ENCODE results near the gene CEP350. TPM values are rescaled to one million over a fixed set of nuclear protein-coding genes. Genes with fewer than 3 reads are reported as not detected.
A peak's percentile ranks its signal among the peaks of the same experiment; 100 is the strongest.

CEP350 gene
- total and polyA plus RNA-seq, 2 of the 4 experiments (the other 2 are of a cell fraction): 5.0 to 36.4 TPM

DNA sequence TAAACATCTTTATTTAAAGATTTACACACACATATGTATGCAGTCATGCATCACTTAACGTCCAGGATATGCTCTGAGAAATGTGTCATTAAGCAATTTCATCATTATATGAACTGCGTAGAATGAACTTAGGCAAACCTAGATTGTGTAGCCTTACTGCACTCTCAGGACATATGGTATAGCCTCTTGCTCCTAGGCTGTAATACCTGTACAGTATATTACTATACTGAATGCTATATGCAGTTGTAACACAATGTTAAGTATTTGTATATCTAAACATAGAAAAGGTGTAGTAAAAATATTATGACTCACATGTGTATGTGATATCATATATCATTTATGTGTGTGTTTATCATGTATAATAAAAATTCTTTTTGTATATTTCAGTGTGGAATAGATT lies 126.9 kb downstream of the CEP350 start:
- H3K27me3 ChIP-seq (ENCODE audit: control insufficient read depth, insufficient read depth, low read length): no peaks in the 10 kb centered on the region
- H3K56ac ChIP-seq (ENCODE audit: extremely low read depth, insufficient read depth, low read length): no peak overlapping the region
- ATAC-seq (ENCODE audit: low read depth): no peak
- peaks cover 18% of the 10 kb centered on the region for H3K36me3 ChIP-seq (ENCODE audit: control insufficient read depth, insufficient read depth, low read length)
- H4K8ac ChIP-seq (ENCODE audit: low read depth in 2 of 2, low read length in 2 of 2): no peak overlapping the region
- intact Hi-C loops (cut with micrococcal nuclease): loop anchor here (5.0 kb wide), 1 partner anchor 76 kb away; no protein-coding TSS in a partner anchor
- H3K9ac ChIP-seq (ENCODE audit: low read depth, low read length): no peak overlapping the region
- H3K9me3 ChIP-seq (ENCODE audit: control insufficient read depth, insufficient read depth, low read length): no peaks in the 10 kb centered on the region
- H4K91ac ChIP-seq (ENCODE audit: insufficient read depth, low read depth, low read length): no peak overlapping the region
- H3K9me1 ChIP-seq (ENCODE audit: insufficient read depth, low read length): peaks cover 2% of the 10 kb centered on the region; the same call in 1 of the 2 replicates
- H3K23ac ChIP-seq (ENCODE audit: low read depth, low read length): no peak overlapping the region
- H2BK15ac ChIP-seq (ENCODE audit: low read depth, low read length): no peak overlapping the region
- H3K4me1 ChIP-seq (ENCODE audit: control insufficient read depth, insufficient read depth, low read length): no peaks in the 10 kb centered on the region
- ChIA-PET CTCF (no interaction called here), POLR2A (ENCODE audit: unreplicated experiment) (no interaction called here)
- no peak overlapping the region for H2BK120ac ChIP-seq (ENCODE audit: low read depth, low read length)
- DNase-seq: no peak
- dilution Hi-C loops (cut with HindIII; ENCODE audit: low sequenced_read_pairs, unreplicated experiment): no loop called here
- in situ Hi-C loops (cut with MboI; ENCODE audit: low sequenced_read_pairs): no loop called here
- no peaks in the 10 kb centered on the region; a peak in 2 of 4 replicates for H3K79me1 ChIP-seq (ENCODE audit: low read depth in 1 of 2, low read length in 2 of 2)
- H3K18ac ChIP-seq (ENCODE audit: low read depth, low read length): no peak overlapping the region
- H3K4ac ChIP-seq (ENCODE audit: low read depth, low read length): no peak overlapping the region
- H4K5ac ChIP-seq (ENCODE audit: low read depth, low read length): no peak overlapping the region
- H3K4me2 ChIP-seq (ENCODE audit: low read depth, low read length): no peak overlapping the region
- no peak overlapping the region for H2BK20ac ChIP-seq (ENCODE audit: low read depth, low read length)
- H3K14ac ChIP-seq (replicated peaks; ENCODE audit: low read depth, low read length): no peak overlapping the region
- TF ChIP-seq, protein P1, sequence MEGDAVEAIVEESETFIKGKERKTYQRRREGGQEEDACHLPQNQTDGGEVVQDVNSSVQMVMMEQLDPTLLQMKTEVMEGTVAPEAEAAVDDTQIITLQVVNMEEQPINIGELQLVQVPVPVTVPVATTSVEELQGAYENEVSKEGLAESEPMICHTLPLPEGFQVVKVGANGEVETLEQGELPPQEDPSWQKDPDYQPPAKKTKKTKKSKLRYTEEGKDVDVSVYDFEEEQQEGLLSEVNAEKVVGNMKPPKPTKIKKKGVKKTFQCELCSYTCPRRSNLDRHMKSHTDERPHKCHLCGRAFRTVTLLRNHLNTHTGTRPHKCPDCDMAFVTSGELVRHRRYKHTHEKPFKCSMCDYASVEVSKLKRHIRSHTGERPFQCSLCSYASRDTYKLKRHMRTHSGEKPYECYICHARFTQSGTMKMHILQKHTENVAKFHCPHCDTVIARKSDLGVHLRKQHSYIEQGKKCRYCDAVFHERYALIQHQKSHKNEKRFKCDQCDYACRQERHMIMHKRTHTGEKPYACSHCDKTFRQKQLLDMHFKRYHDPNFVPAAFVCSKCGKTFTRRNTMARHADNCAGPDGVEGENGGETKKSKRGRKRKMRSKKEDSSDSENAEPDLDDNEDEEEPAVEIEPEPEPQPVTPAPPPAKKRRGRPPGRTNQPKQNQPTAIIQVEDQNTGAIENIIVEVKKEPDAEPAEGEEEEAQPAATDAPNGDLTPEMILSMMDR (conservative IDR thresholded peaks at IDR 0.05; ENCODE audit: low read depth, low read length): no peak
- TF ChIP-seq MAZ (IDR thresholded peaks at IDR 0.05; ENCODE audit: borderline replicate concordance, low read depth, low read length) (no peak), CHD1 (IDR thresholded peaks at IDR 0.05; ENCODE audit: low read depth, low read length) (no peak), NFE2L2 (IDR thresholded peaks at IDR 0.05; ENCODE audit: low read depth, low read length) (no peak), MAFK (IDR thresholded peaks at IDR 0.05; ENCODE audit: low read depth, low read length) (no peak), BHLHE40 (IDR thresholded peaks at IDR 0.05; ENCODE audit: low read depth, low read length) (no peak), RCOR1 (IDR thresholded peaks at IDR 0.05; ENCODE audit: insufficient replicate concordance, low read length) (no peak), POLR2A (IDR thresholded peaks at IDR 0.05; ENCODE audit: low read depth, low read length) (no peak), SMC3 (IDR thresholded peaks at IDR 0.05; ENCODE audit: low read depth, low read length) (no peak), CEBPB (IDR thresholded peaks at IDR 0.05; ENCODE audit: low read depth, low read length) (no peak), RFX5 (IDR thresholded peaks at IDR 0.05; ENCODE audit: low read depth, low read length) (no peak), MXI1 (IDR thresholded peaks at IDR 0.05; ENCODE audit: borderline replicate concordance, low read depth, low read length) (no peak), RAD21 (IDR thresholded peaks at IDR 0.05; ENCODE audit: low read length) (no peak), FOS (IDR thresholded peaks at IDR 0.05; ENCODE audit: low read depth, low read length) (no peak)
- TF ChIP-seq, protein P2, sequence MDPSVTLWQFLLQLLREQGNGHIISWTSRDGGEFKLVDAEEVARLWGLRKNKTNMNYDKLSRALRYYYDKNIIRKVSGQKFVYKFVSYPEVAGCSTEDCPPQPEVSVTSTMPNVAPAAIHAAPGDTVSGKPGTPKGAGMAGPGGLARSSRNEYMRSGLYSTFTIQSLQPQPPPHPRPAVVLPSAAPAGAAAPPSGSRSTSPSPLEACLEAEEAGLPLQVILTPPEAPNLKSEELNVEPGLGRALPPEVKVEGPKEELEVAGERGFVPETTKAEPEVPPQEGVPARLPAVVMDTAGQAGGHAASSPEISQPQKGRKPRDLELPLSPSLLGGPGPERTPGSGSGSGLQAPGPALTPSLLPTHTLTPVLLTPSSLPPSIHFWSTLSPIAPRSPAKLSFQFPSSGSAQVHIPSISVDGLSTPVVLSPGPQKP (IDR thresholded peaks at IDR 0.05; ENCODE audit: borderline replicate concordance, low read depth, low read length): no peak
- TF ChIP-seq, protein P3, sequence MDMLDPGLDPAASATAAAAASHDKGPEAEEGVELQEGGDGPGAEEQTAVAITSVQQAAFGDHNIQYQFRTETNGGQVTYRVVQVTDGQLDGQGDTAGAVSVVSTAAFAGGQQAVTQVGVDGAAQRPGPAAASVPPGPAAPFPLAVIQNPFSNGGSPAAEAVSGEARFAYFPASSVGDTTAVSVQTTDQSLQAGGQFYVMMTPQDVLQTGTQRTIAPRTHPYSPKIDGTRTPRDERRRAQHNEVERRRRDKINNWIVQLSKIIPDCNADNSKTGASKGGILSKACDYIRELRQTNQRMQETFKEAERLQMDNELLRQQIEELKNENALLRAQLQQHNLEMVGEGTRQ (IDR thresholded peaks at IDR 0.05; ENCODE audit: low read depth, low read length): no peak
- peak overlapping the region; percentile 59; the same call in 1 of the 2 replicates for H2AK5ac ChIP-seq (ENCODE audit: low read depth, low read length)
- WGBS, 2 experiments (ENCODE audit: extremely low coverage in 2 of 2, insufficient read length in 1 of 2): no CpG with 5 or more reads among the region's 2 CpGs
- H2AFZ ChIP-seq (replicated peaks; ENCODE audit: low read length, poor library complexity): no peak overlapping the region
- no peak overlapping the region for H2BK5ac ChIP-seq (ENCODE audit: low read depth, low read length, poor library complexity, severe bottlenecking)
- H4K20me1 ChIP-seq (ENCODE audit: insufficient read depth, low read length): no peaks in the 10 kb centered on the region
- no peak overlapping the region for H3K4me3 ChIP-seq (ENCODE audit: insufficient read depth, low read depth, low read length)
- BruUV-seq (replicated peaks): no TSS peak
- no peak overlapping the region; the same call in 1 of the 2 replicates for H3K27ac ChIP-seq (ENCODE audit: insufficient read depth, low read length)
- H2AK9ac ChIP-seq (replicated peaks; ENCODE audit: low read depth, low read length, poor library complexity): no peak overlapping the region
